ENCODE data around the gene WEE1.

WEE1 gene

GRCh38 chr11:9613830-9614762, 40.6 kb downstream of the WEE1 start:
- peak; percentile 83 for DNase-seq (ENCODE audit: low read depth, low spot score)
- TF ChIP-seq CTCF (IDR thresholded peaks at IDR 0.05; ENCODE audit: low read depth, low read length), result peak; percentile 72
- peak overlapping the region; percentile 28 for H3K4me3 ChIP-seq (ENCODE audit: low read depth, low read length)
- in situ Hi-C loops (cut with HindIII; ENCODE audit: low sequenced_read_pairs), result no loop called here

GRCh38 chr11:9615031-9615451, 41.6 kb downstream of the WEE1 start:
- no peak for TF ChIP-seq CTCF (IDR thresholded peaks at IDR 0.05; ENCODE audit: low read depth, low read length)
- no peak overlapping the region for H3K4me3 ChIP-seq (ENCODE audit: low read depth, low read length)
- no peak for DNase-seq (ENCODE audit: low read depth, low spot score)
- in situ Hi-C loops (cut with HindIII; ENCODE audit: low sequenced_read_pairs), result no loop called here

- TF ChIP-seq CTCF (IDR thresholded peaks at IDR 0.05; ENCODE audit: low read depth, low read length), result no peak
Observed at GRCh38 chr11:9616042-9616675, 42.7 kb downstream of the WEE1 start.

GRCh38 chr11:9616858-9617257, 43.4 kb downstream of the WEE1 start:
- in situ Hi-C loops (cut with HindIII; ENCODE audit: low sequenced_read_pairs), result no loop called here
- H3K4me3 ChIP-seq (ENCODE audit: low read depth, low read length), result no peak overlapping the region
- no peak for DNase-seq (ENCODE audit: low read depth, low spot score)
- no peak for TF ChIP-seq CTCF (IDR thresholded peaks at IDR 0.05; ENCODE audit: low read depth, low read length)

More at GRCh38 chr11:9616042-9616675, 42.7 kb downstream of the WEE1 start:
- H3K4me3 ChIP-seq (ENCODE audit: low read depth, low read length), result no peak overlapping the region
- no peak for DNase-seq (ENCODE audit: low read depth, low spot score)
- in situ Hi-C loops (cut with HindIII; ENCODE audit: low sequenced_read_pairs), result no loop called here

GRCh38 chr11:9617940-9618339, 44.5 kb downstream of the WEE1 start:
- no peak for TF ChIP-seq CTCF (IDR thresholded peaks at IDR 0.05; ENCODE audit: low read depth, low read length)
- DNase-seq (ENCODE audit: low read depth, low spot score), result peak; percentile 18
- H3K4me3 ChIP-seq (ENCODE audit: low read depth, low read length), result no peak overlapping the region
- in situ Hi-C loops (cut with HindIII; ENCODE audit: low sequenced_read_pairs), result no loop called here

- DNase-seq (ENCODE audit: low read depth, low spot score), result no peak
- no peak for TF ChIP-seq CTCF (IDR thresholded peaks at IDR 0.05; ENCODE audit: low read depth, low read length)
- no peak overlapping the region for H3K4me3 ChIP-seq (ENCODE audit: low read depth, low read length)
- in situ Hi-C loops (cut with HindIII; ENCODE audit: low sequenced_read_pairs), result no loop called here
Observed at GRCh38 chr11:9619004-9619403, 45.5 kb downstream of the WEE1 start.

Data from astrocyte of the spinal cord (primary cell).